HG03025 (cell line): Measurements from ENCODE around the gene COX7A2L.

ENCODE experiments used
- ATAC-seq: cut with Tn5 transposase; IDR thresholded peaks from one replicate; pipeline ENCODE4 v1.9.1; 2021; ENCODE audit warnings: mild to moderate bottlenecking, moderate library complexity; ENCODE audit not compliant: unreplicated experiment, low FRiP score

The COX7A2L gene

DNA sequence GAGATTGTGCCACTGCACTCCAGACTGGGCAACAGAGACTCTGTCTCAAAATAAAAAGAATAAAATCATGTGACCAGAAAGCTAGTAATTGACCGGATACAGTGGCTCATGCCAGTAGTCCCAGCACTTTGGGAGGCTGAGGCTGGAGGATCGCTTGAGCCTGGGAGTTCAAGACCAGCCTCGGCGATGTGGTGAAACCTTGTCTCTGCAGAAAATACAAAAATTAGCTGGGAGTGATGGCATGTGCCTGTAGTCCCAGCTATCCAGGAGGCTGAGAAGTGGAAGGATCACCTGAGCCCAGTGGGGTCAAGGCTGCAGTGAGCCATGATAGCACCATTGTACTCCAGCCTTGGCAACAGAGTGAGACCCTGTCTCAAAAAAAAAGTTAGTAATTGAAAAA is 36.8 kb downstream of the COX7A2L start:
- no peak for ATAC-seq

- ATAC-seq, result no peak
Measured at GRCh38 chr2:42321452-42322064, 39.5 kb downstream of the COX7A2L start.

DNA sequence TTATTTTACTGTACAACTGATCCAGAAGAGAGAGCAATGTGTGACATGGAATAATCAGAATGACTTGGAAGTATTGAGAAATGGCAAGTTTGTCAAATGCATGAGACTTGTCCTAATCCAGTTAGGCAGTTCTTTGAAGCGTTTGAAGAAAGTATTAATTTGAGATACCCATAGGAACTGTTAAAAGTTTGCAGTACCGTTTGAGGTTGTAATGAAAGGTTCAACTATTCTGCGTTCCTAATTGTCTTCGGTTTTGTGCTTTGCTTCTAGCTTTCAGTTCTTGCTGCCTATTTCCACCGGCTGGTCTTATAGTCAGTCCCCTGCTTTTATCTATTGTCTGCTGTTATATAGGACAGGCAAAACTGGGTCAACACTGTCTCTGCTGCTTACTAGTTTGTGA is 41.8 kb downstream of the COX7A2L start:
- no peak for ATAC-seq

DNA sequence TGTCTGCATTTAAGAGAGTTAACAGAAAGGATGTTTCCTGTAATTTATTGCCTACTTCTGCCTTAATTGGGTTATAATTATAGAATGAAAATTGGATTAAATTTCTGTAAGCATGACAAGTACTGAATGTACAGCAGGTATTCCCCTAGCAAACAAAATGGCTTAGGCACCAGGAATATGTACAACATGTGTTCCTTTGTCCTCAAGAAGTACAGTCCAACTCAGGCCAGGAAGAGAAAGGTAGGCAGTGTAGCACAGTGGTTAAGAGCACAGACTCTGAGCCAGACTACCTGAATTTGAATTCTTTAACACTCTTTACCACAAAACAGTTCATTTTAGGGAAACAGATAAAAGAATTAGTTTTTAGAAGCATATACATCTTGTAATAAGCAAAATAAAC is 43.1 kb downstream of the COX7A2L start:
- no peak for ATAC-seq

DNA sequence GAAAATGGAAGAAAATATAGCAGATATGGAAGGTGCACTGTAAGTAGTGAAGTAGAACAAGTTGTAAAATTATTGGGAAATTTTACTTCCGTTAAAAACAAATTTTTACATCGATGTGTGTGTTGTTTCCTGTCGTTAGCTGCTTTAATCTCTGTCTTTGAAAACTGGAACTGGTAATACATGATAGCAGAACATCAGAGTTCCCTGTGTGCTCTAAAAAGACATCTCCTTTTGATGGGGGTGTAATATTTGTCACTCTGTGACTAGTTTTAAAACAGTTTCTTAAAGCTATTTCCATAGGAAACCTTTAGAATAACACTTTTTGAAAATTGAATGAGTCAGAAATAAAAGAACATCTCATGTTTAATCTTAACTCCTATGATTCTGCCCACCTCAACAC is 43.5 kb downstream of the COX7A2L start:
- no peak for ATAC-seq

DNA sequence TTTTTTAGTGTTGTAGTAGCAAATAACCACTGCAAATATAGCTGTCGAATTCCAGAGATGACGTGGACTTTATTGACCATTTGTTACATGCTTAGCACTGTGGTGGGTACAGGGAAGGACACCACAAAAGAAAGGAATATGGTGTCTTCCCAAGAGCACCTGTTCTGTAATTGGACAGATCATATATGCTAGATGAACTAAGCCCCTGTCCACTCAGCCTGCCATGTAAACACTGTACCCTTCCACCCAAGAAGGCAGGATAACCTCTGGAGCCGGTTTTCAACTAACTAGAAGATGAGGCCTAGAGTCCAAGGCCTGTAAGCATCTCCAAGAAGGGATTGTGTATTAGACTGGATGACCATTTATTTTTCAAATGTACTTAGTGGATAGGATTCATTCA is 44.1 kb downstream of the COX7A2L start:
- ATAC-seq, result no peak

- no peak for ATAC-seq
Measured at GRCh38 chr2:42315844-42316470, 45.1 kb downstream of the COX7A2L start.

GRCh38 chr2:42314892-42315468 is 46.0 kb downstream of the COX7A2L start:
- no peak for ATAC-seq

GRCh38 chr2:42312106-42312505 is 48.9 kb downstream of the COX7A2L start:
- no peak for ATAC-seq

- no peak for ATAC-seq
Measured at GRCh38 chr2:42310007-42310515, 51.0 kb downstream of the COX7A2L start.

DNA sequence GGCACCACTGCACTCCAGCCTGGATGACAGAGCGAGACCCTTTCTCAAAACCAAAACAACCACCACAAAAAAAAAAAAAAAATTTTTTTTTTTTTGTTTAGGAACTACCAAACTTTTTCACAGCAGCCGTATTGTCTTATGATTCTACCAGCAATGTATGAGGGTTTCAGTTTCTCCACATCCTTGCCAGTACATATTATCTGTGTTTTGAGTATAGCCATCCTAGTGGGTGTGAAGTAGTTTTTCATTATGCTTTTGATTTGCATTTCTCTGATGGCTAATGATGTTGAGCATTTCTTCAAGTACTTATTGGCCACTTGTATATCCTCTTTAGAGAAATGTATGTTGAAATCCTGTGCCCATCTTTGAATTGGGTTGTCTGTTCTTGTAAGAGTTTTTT is 51.7 kb downstream of the COX7A2L start:
- ATAC-seq, result no peak

GRCh38 chr2:42307180-42307579 is 53.8 kb downstream of the COX7A2L start:
- ATAC-seq, result no peak

- no peak for ATAC-seq
Measured at GRCh38 chr2:42304059-42304713, 56.8 kb downstream of the COX7A2L start.

- no peak for ATAC-seq
Measured at GRCh38 chr2:42303252-42303651, 57.8 kb downstream of the COX7A2L start.

DNA sequence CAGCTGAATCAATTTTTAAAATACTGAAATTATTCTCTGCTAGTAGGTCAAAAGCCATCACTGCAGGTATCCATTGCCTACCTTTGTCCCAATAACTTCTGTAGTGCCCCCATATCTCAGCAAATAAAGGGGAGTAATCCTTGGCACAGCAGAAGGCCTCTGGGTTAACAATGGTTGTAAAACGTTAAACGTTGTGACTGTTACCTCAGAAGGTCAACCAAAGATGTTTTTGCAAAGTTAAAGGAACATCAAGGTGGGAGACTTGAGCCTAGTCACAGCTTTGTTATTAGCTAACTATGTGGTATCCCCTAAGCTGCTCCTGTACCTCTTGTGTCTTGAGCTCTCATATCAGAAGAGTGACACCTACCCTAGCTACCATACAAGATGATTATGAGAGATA is 60.5 kb downstream of the COX7A2L start:
- no peak for ATAC-seq
